RKO (cell line): Measurements from ENCODE around the gene PCLO.
"Not testable (repeated sequence)": the region's sequence is repeated elsewhere in the genome, so short reads cannot be mapped to it uniquely, and the experiment has no call there.

Experiments used
- DNase-seq: peaks from one replicate; pipeline ENCODE4 v3.0.0-alpha.2; 2016; ENCODE audit warnings: low spot score

PCLO gene

GRCh38 chr7:82732677-82733076 lies 430.0 kb downstream of the PCLO start:
- DNase-seq, result no peak

- peak; percentile 38 for DNase-seq
Measured at GRCh38 chr7:82729172-82730030, 433.3 kb downstream of the PCLO start.

GRCh38 chr7:82726038-82726800 lies 436.5 kb downstream of the PCLO start:
- no peak for DNase-seq

GRCh38 chr7:82723411-82723810 lies 439.3 kb downstream of the PCLO start:
- no peak for DNase-seq

GRCh38 chr7:82722946-82723345 lies 439.7 kb downstream of the PCLO start:
- no peak for DNase-seq

GRCh38 chr7:82715344-82715743 lies 447.3 kb downstream of the PCLO start:
- no peak for DNase-seq

- DNase-seq, result no peak
Measured at GRCh38 chr7:82714883-82715282, 447.8 kb downstream of the PCLO start.

- no peak for DNase-seq
Measured at GRCh38 chr7:82713506-82713905, 449.2 kb downstream of the PCLO start.

GRCh38 chr7:82706344-82706743 lies 456.3 kb downstream of the PCLO start:
- DNase-seq, result not testable (repeated sequence)

GRCh38 chr7:82705517-82706260 lies 457.0 kb downstream of the PCLO start:
- no peak for DNase-seq

GRCh38 chr7:82704121-82704520 lies 458.6 kb downstream of the PCLO start:
- DNase-seq, result no peak
